Ishikawa (cell line): ENCODE data around the gene INCA1.

Source experiments
- CEBPB ChIP-seq: IDR thresholded peaks from 2 replicates; pipeline ENCODE4 v1.6.1; 2012
- MAX ChIP-seq: IDR thresholded peaks from 2 replicates; pipeline ENCODE4 v1.6.1; 2012
- REST ChIP-seq: IDR thresholded peaks from 2 replicates; pipeline ENCODE4 v1.6.1; 2012; ENCODE audit warnings: low read depth, mild to moderate bottlenecking
- TCF12 ChIP-seq: IDR thresholded peaks from 2 replicates; pipeline ENCODE4 v1.6.1; 2012; ENCODE audit warnings: low read depth
- TEAD4 ChIP-seq: IDR thresholded peaks from 2 replicates; pipeline ENCODE4 v1.6.1; 2012
- USF1 ChIP-seq: IDR thresholded peaks from 2 replicates; pipeline ENCODE4 v1.6.1; 2012

GRCh38 chr17:5043524-5043923 lies 46.2 kb upstream of the INCA1 start:
- no peak for TF ChIP-seq REST
- no peak for TF ChIP-seq USF1
- no peak for TF ChIP-seq TCF12
- TF ChIP-seq CEBPB: no peak
- no peak for TF ChIP-seq TEAD4
- TF ChIP-seq MAX: no peak
